ENCODE data around the gene CCDC146.

CCDC146 gene

DNA sequence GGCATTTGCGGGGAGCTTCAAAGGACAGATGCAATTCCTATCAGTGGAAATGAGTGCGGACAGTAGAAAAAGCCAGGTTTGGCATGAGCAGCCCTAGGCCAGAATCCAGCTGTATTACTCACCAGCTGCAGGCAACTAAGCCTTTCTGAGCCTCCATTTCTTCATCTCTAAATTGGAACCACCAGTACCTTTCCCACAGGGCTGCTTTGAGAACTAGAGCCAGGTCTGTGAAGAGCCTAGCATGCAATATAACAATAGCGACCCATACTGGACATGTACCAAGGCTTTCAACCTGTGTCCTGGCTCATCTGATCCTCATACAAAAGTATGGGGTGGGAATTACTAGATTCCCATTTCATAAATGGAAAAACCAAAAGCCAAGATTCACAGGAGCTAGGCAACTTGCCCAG, 192.8 kb downstream of the CCDC146 start:
- TF ChIP-seq, protein P1, sequence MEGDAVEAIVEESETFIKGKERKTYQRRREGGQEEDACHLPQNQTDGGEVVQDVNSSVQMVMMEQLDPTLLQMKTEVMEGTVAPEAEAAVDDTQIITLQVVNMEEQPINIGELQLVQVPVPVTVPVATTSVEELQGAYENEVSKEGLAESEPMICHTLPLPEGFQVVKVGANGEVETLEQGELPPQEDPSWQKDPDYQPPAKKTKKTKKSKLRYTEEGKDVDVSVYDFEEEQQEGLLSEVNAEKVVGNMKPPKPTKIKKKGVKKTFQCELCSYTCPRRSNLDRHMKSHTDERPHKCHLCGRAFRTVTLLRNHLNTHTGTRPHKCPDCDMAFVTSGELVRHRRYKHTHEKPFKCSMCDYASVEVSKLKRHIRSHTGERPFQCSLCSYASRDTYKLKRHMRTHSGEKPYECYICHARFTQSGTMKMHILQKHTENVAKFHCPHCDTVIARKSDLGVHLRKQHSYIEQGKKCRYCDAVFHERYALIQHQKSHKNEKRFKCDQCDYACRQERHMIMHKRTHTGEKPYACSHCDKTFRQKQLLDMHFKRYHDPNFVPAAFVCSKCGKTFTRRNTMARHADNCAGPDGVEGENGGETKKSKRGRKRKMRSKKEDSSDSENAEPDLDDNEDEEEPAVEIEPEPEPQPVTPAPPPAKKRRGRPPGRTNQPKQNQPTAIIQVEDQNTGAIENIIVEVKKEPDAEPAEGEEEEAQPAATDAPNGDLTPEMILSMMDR (IDR thresholded peaks at IDR 0.05; ENCODE audit: borderline replicate concordance, control extremely low read depth, extremely low read depth, insufficient read depth, missing control alignments) = no peak
- in situ Hi-C loops (cut with MboI; ENCODE audit: low sequenced_read_pairs, unreplicated experiment) = no loop called here
- DNase-seq (ENCODE audit: low spot score) = no peak

DNA sequence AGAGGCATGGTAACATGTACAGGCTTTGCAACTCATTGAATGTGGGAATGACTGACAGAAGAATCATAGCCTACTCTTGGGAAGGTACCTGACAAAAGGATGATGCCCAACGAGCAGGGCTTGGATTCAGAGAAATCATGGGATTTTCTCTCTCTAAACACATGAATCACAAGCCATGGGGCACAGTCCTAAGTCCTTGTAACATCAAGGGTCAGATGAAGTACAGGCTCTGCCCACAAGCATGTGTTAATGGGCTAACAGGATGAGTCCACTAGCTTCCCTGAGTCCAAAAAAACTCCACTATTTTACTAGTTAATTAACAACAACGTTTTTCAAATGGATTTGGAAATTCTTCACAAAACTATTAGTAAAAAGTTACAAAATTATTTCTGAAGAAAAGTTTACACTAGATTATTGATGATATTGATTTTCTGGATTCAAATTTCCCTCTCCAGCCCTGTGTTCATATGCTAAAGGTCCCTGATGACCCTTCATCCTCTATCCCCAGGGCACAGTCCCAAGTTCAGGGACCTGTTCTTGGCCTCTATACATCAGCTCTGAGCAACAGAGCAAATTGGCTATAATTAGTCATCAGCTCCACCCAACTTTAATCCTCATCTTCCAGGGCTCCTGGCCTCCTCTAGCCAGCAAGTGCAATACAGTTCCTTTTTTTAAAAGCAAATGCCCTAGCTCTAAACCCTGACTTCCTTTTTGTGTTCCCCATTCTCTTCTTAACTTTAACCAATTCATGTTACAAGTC, 194.0 kb downstream of the CCDC146 start:
- in situ Hi-C loops (cut with MboI; ENCODE audit: low sequenced_read_pairs, unreplicated experiment) = no loop called here

DNA sequence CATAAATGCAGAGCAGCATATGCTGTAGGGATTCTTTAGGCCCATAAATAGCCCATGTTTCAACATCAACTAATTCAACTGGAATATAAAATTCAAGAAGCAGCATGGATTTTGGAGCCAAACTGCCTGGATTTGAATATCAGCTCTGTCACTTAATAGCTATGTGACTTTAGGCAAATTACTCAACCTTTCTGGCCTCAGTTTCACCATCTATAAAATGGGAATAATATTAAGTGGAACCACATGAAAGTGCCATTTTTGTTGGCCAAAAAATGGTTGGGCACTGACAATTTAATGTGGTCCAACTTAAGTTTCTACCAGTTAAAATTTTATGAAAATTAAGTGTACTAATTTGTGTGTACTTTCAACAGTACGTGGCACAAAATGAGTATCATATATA, 195.6 kb downstream of the CCDC146 start:
- in situ Hi-C loops (cut with MboI; ENCODE audit: low sequenced_read_pairs, unreplicated experiment) = no loop called here
- DNase-seq (ENCODE audit: low spot score) = no peak
- TF ChIP-seq, protein P1 (IDR thresholded peaks at IDR 0.05; ENCODE audit: borderline replicate concordance, control extremely low read depth, extremely low read depth, insufficient read depth, missing control alignments) = no peak

More for the DNA sequence above, 194.0 kb downstream of the CCDC146 start:
- no peak for DNase-seq (ENCODE audit: low spot score)
- TF ChIP-seq, protein P1 (IDR thresholded peaks at IDR 0.05; ENCODE audit: borderline replicate concordance, control extremely low read depth, extremely low read depth, insufficient read depth, missing control alignments) = no peak

DNA sequence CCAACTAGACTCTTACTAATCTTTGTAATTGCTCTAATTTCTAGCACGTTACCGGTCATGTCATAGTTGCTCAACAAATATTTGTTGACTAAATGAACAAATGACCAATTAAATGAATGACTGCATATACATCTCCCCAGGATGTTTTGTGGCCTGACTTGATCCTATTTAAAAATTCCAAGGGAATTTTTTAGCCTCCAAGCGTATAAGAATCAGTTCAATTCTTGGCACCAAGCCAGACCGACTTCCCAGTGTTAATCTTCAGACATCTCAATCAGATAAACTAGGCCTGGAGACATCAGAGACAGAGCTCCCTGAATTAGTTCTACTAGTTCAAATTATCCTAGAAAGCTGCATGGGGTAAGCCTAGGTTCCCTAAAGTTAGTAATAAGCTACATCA, 197.7 kb downstream of the CCDC146 start:
- no peak for DNase-seq (ENCODE audit: low spot score)
- TF ChIP-seq, protein P1 (IDR thresholded peaks at IDR 0.05; ENCODE audit: borderline replicate concordance, control extremely low read depth, extremely low read depth, insufficient read depth, missing control alignments) = no peak
- in situ Hi-C loops (cut with MboI; ENCODE audit: low sequenced_read_pairs, unreplicated experiment) = loop anchor here (10.0 kb wide), 1 partner anchor 195 kb away; the partner anchor contains the start of gene CCDC146

DNA sequence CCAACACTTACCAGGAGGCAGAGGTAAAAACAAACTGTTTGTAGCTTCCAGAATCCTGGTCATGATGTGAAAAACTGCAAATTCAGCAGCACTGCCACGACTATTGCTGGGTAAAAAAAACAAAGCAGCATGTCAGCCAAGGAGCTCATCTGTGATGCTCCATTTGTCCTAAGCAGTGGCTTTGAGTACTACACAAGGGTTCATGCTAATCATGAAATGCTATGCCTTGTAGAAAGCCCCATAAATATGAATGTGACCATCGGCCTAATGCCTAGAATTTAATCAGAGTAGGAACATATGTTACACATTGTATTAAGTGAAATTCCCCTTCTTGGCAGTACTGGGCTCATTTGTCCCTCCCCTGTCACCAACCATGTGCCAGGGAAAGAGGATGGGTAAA, 198.3 kb downstream of the CCDC146 start:
- DNase-seq (ENCODE audit: low spot score) = no peak
- TF ChIP-seq, protein P1 (IDR thresholded peaks at IDR 0.05; ENCODE audit: borderline replicate concordance, control extremely low read depth, extremely low read depth, insufficient read depth, missing control alignments) = no peak
- in situ Hi-C loops (cut with MboI; ENCODE audit: low sequenced_read_pairs, unreplicated experiment) = loop anchor here (10.0 kb wide), 1 partner anchor 196 kb away; the partner anchor contains the start of gene CCDC146

DNA sequence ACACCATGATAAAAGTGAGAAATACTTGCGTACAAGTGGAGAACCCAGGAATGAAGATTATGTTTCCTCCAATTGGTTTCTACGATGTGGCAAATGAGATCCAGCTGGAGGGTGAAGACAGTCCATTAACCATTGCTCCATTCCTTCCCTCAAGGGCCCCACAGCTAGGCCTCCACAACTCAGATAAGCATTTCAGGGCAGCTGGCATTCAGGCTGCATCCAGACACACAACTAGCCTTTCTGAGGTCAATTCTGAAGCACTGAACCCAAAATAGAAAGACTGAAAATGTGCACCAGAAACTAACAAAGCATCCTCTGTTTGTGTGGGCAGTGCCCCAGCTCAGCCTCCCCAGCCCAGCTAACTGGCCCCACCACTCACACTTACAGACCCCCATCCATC, 198.9 kb downstream of the CCDC146 start:
- no peak for DNase-seq (ENCODE audit: low spot score)
- in situ Hi-C loops (cut with MboI; ENCODE audit: low sequenced_read_pairs, unreplicated experiment) = loop anchor here (10.0 kb wide), 1 partner anchor 196 kb away; the partner anchor contains the start of gene CCDC146
- TF ChIP-seq, protein P1 (IDR thresholded peaks at IDR 0.05; ENCODE audit: borderline replicate concordance, control extremely low read depth, extremely low read depth, insufficient read depth, missing control alignments) = no peak

Measured in GM13976 (cell line).